HEK293 (cell line): Measurements from ENCODE around the gene STEAP3.

Experiments
- CTCF ChIA-PET: fragments of 350-600 bp; formaldehyde crosslinking; extraction: SDS; loops from one replicate; lab custom pipeline; 2021; ENCODE audit warnings: antibody characterized with exemption; lab: Yijun Ruan, JAX
- POLR2A ChIA-PET: fragments of 300-600 bp; formaldehyde crosslinking; extraction: SDS; loops from one replicate; lab custom pipeline; 2020; ENCODE audit warnings: antibody characterized with exemption, inconsistent platforms; lab: Yijun Ruan, JAX
- H3K27ac ChIP-seq: fragments of 200-500 bp; sonication (Bioruptor generic); 2 replicates; pipeline ENCODE4 v1.5.1; 2014; ENCODE audit warnings: low read depth, low read length, control low read depth, inconsistent platforms; ENCODE audit errors: extremely low read depth
- H3K36me3 ChIP-seq, 2 experiments: fragments of 200-500 bp in 1 of 2; sonication (Bioruptor generic) in 1 of 2; 1 replicate in 1 of 2; 2 replicates in 1 of 2; pipeline ENCODE4 v1.5.1; 2014 to 2017; ENCODE audit warnings: inconsistent platforms in 2 of 2, low read length in 2 of 2; ENCODE audit not compliant: control insufficient read depth in 2 of 2, insufficient read depth in 1 of 2
- H3K4me1 ChIP-seq: fragments of 200-500 bp; sonication (Bioruptor generic); 2 replicates; pipeline ENCODE4 v1.5.1; 2014; ENCODE audit warnings: mild to moderate bottlenecking, low read length, inconsistent platforms; ENCODE audit not compliant: control insufficient read depth, insufficient read depth
- H3K4me3 ChIP-seq: 2 replicates; pipeline ENCODE4 v1.5.1; 2011; ENCODE audit warnings: low read depth, mild to moderate bottlenecking, control low read depth, low read length, moderate library complexity
- H3K9me3 ChIP-seq: fragments of 200-500 bp; sonication (Bioruptor generic); 2 replicates; pipeline ENCODE4 v1.5.1; 2014; ENCODE audit warnings: low read depth, low read length, inconsistent platforms; ENCODE audit not compliant: control insufficient read depth, insufficient read depth
- GLI4 ChIP-seq: fragments of 450-650 bp; formaldehyde crosslinking; IDR thresholded peaks from 2 replicates; pipeline ENCODE4 v1.5.1; 2016; ENCODE audit warnings: missing biosample characterization, missing genetic modification characterization
- HOXA7 ChIP-seq: sonication (generic); formaldehyde crosslinking; IDR thresholded peaks from 2 replicates; pipeline ENCODE4 v1.8.1; 2022; ENCODE audit warnings: missing genetic modification reagents, borderline replicate concordance
- MZF1 ChIP-seq: fragments of 450-650 bp; formaldehyde crosslinking; IDR thresholded peaks from 2 replicates; pipeline ENCODE4 v1.5.1; 2017; ENCODE audit warnings: missing biosample characterization, missing genetic modification characterization, borderline replicate concordance
- RBAK ChIP-seq: fragments of 450-650 bp; formaldehyde crosslinking; IDR thresholded peaks from 2 replicates; pipeline ENCODE4 v1.5.1; 2016; ENCODE audit warnings: missing biosample characterization, missing genetic modification characterization
- REPIN1 ChIP-seq: fragments of 450-650 bp; formaldehyde crosslinking; IDR thresholded peaks from 2 replicates; pipeline ENCODE4 v1.5.1; 2017; ENCODE audit warnings: missing biosample characterization, missing genetic modification characterization, low read depth
- TCF7L2 ChIP-seq: IDR thresholded peaks from 2 replicates; pipeline ENCODE4 v1.6.1; 2011; ENCODE audit warnings: low read depth, mild to moderate bottlenecking, inconsistent platforms, low read length, moderate library complexity, borderline replicate concordance
- ZBTB48 ChIP-seq: fragments of 450-650 bp; formaldehyde crosslinking; IDR thresholded peaks from 2 replicates; pipeline ENCODE4 v1.5.1; 2016; ENCODE audit warnings: missing biosample characterization, missing genetic modification characterization
- ZBTB8A ChIP-seq: fragments of 450-650 bp; formaldehyde crosslinking; IDR thresholded peaks from 2 replicates; pipeline ENCODE4 v1.5.1; 2016; ENCODE audit warnings: missing biosample characterization, missing genetic modification characterization
- ZNF121 ChIP-seq: fragments of 450-650 bp; formaldehyde crosslinking; IDR thresholded peaks from 2 replicates; pipeline ENCODE4 v1.5.1; 2016; ENCODE audit warnings: missing biosample characterization, missing genetic modification characterization
- ZNF146 ChIP-seq: fragments of 450-650 bp; formaldehyde crosslinking; IDR thresholded peaks from 2 replicates; pipeline ENCODE4 v1.5.1; 2016; ENCODE audit warnings: missing biosample characterization, missing genetic modification characterization
- ZNF221 ChIP-seq: fragments of 450-650 bp; formaldehyde crosslinking; IDR thresholded peaks from 2 replicates; pipeline ENCODE4 v1.5.1; 2017; ENCODE audit warnings: missing biosample characterization, missing genetic modification characterization, borderline replicate concordance
- ZNF514 ChIP-seq: fragments of 450-650 bp; formaldehyde crosslinking; IDR thresholded peaks from 2 replicates; pipeline ENCODE4 v1.5.1; 2016; ENCODE audit warnings: missing biosample characterization, missing genetic modification characterization
- ZNF521 ChIP-seq: fragments of 450-650 bp; formaldehyde crosslinking; IDR thresholded peaks from 2 replicates; pipeline ENCODE4 v1.5.1; 2017; ENCODE audit warnings: missing biosample characterization, mild to moderate bottlenecking, missing genetic modification characterization
- ZNF677 ChIP-seq: fragments of 450-650 bp; IDR thresholded peaks from 2 replicates; pipeline ENCODE4 v1.5.0; 2018; ENCODE audit warnings: missing biosample characterization, mild to moderate bottlenecking, missing genetic modification characterization, moderate library complexity
- ZNF768 ChIP-seq: fragments of 450-650 bp; formaldehyde crosslinking; IDR thresholded peaks from 2 replicates; pipeline ENCODE4 v1.5.1; 2018; ENCODE audit warnings: missing biosample characterization, mild to moderate bottlenecking, missing genetic modification characterization
- ZNF791 ChIP-seq: fragments of 450-650 bp; formaldehyde crosslinking; IDR thresholded peaks from 2 replicates; pipeline ENCODE4 v1.5.1; 2016; ENCODE audit warnings: missing biosample characterization, missing genetic modification characterization
- TF ChIP-seq, protein P1 (sequence below): fragments of 450-650 bp; formaldehyde crosslinking; IDR thresholded peaks from 2 replicates; pipeline ENCODE4 v1.5.1; 2017; ENCODE audit warnings: missing biosample characterization, missing genetic modification characterization
- TF ChIP-seq, protein P2 (sequence below): fragments of 450-650 bp; formaldehyde crosslinking; IDR thresholded peaks from 2 replicates; pipeline ENCODE4 v1.5.1; 2016; ENCODE audit warnings: missing biosample characterization, missing genetic modification characterization
- TF ChIP-seq, protein P3 (sequence below): fragments of 450-650 bp; IDR thresholded peaks from 2 replicates; pipeline ENCODE4 v1.5.1; 2018; ENCODE audit warnings: missing biosample characterization, missing genetic modification characterization
- TF ChIP-seq, protein P4 (sequence below): fragments of 450-650 bp; formaldehyde crosslinking; IDR thresholded peaks from 2 replicates; pipeline ENCODE4 v1.5.1; 2016; ENCODE audit warnings: missing biosample characterization, missing genetic modification characterization, borderline replicate concordance
- TF ChIP-seq, protein P5 (sequence below): fragments of 450-650 bp; formaldehyde crosslinking; conservative IDR thresholded peaks from 2 replicates; pipeline ENCODE4 v1.5.1; 2016; ENCODE audit warnings: low read depth, missing biosample characterization, missing genetic modification characterization

Gene STEAP3

DNA sequence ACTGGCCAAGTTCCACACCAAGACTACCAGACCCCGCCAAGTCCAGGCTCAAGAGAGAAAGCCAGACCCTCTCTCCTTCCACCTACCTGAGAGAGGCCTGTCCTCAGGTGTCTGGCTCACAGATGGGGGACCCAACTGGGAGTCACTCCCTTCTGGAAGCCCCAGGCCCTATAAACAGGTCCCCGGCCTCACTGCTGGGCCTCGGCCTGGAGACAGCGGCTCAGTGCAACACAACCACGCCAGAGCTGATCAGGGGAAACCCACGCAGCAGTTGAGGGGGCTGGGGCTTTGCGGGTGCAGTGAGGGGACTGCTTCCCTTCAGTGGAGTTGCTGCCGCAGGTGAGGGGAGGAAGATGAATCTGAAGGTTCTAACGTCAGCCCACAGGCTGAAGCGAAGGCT lies 42.2 kb upstream of the STEAP3 start (continued):
- TF ChIP-seq REPIN1 (tag by site-specific recombination) (no peak), ZNF521 (tag by site-specific recombination) (no peak), RBAK (no peak), ZNF768 (no peak)
- TF ChIP-seq, protein P1, sequence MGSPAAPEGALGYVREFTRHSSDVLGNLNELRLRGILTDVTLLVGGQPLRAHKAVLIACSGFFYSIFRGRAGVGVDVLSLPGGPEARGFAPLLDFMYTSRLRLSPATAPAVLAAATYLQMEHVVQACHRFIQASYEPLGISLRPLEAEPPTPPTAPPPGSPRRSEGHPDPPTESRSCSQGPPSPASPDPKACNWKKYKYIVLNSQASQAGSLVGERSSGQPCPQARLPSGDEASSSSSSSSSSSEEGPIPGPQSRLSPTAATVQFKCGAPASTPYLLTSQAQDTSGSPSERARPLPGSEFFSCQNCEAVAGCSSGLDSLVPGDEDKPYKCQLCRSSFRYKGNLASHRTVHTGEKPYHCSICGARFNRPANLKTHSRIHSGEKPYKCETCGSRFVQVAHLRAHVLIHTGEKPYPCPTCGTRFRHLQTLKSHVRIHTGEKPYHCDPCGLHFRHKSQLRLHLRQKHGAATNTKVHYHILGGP: no peak
- TF ChIP-seq, protein P2, sequence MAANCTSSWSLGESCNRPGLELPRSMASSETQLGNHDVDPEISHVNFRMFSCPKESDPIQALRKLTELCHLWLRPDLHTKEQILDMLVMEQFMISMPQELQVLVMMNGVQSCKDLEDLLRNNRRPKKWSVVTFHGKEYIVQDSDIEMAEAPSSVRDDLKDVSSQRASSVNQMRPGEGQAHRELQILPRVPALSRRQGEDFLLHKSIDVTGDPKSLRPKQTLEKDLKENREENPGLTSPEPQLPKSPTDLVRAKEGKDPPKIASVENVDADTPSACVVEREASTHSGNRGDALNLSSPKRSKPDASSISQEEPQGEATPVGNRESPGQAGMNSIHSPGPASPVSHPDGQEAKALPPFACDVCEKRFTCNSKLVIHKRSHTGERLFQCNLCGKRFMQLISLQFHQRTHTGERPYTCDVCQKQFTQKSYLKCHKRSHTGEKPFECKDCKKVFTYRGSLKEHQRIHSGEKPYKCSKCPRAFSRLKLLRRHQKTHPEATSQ (tag by site-specific recombination): no peak
- TF ChIP-seq, protein P3, sequence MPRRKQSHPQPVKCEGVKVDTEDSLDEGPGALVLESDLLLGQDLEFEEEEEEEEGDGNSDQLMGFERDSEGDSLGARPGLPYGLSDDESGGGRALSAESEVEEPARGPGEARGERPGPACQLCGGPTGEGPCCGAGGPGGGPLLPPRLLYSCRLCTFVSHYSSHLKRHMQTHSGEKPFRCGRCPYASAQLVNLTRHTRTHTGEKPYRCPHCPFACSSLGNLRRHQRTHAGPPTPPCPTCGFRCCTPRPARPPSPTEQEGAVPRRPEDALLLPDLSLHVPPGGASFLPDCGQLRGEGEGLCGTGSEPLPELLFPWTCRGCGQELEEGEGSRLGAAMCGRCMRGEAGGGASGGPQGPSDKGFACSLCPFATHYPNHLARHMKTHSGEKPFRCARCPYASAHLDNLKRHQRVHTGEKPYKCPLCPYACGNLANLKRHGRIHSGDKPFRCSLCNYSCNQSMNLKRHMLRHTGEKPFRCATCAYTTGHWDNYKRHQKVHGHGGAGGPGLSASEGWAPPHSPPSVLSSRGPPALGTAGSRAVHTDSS (tag by site-specific recombination): no peak
- TF ChIP-seq, all 188 proteins: peak for 0

DNA sequence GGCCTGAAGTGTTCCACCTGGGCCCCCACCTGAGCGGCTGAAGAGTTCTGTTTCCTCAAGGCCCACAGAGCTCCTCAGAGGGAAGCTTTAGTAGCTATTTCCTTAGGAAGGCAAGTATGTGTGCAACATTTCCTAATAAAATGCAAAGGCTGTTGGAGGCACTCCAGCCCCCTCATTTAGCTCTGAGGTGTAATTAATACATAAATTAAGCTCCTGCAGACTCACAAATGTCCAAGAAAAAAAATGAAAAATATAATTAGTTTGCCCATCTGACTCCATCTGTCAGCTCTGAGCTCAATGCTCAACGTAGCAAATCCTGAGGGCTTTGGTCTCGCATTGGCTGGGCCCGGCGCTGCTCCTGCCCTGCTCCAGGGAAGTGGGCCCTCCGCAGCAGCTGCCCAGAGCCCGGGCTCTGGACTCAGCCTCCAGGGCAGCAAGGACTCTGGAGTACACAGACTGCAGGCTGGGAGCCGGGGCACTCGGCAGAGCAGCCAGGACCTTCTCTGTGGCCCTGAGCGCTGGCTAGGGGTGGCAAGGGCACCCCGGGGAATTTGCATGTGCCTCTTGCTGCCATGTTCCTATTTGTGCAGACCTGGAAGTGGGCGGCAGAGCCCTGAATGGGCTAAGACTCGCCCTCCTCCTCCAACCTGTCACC lies 41.7 kb upstream of the STEAP3 start:
- Histone ChIP-seq H3K27ac (no peak overlapping the region), H3K4me3 (no peak overlapping the region), H3K4me1 (no peaks in the 10 kb centered on the region), H3K9me3 (no peaks in the 10 kb centered on the region), H3K36me3 (no peaks in the 10 kb centered on the region)
- TF ChIP-seq ZNF791 (tag by site-specific recombination) (no peak), GLI4 (no peak), MZF1 (tag by site-specific recombination) (no peak), ZNF121 (tag by site-specific recombination) (no peak)
- POLR2A ChIA-PET: no interaction called here
- CTCF ChIA-PET: interaction anchor here (0.5 to 0.7 kb wide), 2 partner anchors 34 to 37 kb away, joined by 3 read pairs; no protein-coding TSS in a partner anchor

DNA sequence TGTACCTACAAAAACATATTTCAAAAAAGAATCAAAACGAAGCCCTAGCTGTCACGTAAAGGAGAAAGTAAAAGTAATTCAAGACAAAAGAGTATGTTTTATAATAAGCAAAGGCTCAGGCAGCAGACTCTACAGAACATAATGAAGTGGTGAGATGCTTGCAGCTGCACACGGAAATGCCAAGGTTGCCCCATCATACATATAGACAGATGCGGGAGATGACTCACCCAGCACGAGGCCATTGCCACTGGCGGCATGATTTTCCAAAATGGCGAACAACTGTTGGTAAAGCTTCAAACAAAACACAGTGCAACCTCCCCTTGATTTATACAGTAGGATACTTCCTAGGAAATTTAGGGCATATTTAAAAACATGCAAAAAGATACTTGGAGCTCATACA lies 39.1 kb upstream of the STEAP3 start:
- Histone ChIP-seq H3K4me3 (no peak overlapping the region), H3K4me1 (no peaks in the 10 kb centered on the region), H3K9me3 (no peaks in the 10 kb centered on the region), H3K27ac (no peak overlapping the region), H3K36me3 (no peaks in the 10 kb centered on the region)
- CTCF ChIA-PET: interaction anchor here (0.7 to 0.9 kb wide), 2 partner anchors 19 to 58 kb away, joined by 3 to 4 read pairs; no protein-coding TSS in a partner anchor
- POLR2A ChIA-PET: no interaction called here
- TF ChIP-seq ZNF146 (tag by site-specific recombination) (no peak), ZBTB8A (tag by site-specific recombination) (no peak), ZNF514 (tag by site-specific recombination) (no peak), HOXA7 (CRISPR knock-in tag) (no peak), TCF7L2 (no peak), ZNF677 (tag by site-specific recombination) (no peak), ZNF221 (tag by site-specific recombination) (no peak), ZBTB48 (tag by site-specific recombination) (no peak)
- TF ChIP-seq, protein P4, sequence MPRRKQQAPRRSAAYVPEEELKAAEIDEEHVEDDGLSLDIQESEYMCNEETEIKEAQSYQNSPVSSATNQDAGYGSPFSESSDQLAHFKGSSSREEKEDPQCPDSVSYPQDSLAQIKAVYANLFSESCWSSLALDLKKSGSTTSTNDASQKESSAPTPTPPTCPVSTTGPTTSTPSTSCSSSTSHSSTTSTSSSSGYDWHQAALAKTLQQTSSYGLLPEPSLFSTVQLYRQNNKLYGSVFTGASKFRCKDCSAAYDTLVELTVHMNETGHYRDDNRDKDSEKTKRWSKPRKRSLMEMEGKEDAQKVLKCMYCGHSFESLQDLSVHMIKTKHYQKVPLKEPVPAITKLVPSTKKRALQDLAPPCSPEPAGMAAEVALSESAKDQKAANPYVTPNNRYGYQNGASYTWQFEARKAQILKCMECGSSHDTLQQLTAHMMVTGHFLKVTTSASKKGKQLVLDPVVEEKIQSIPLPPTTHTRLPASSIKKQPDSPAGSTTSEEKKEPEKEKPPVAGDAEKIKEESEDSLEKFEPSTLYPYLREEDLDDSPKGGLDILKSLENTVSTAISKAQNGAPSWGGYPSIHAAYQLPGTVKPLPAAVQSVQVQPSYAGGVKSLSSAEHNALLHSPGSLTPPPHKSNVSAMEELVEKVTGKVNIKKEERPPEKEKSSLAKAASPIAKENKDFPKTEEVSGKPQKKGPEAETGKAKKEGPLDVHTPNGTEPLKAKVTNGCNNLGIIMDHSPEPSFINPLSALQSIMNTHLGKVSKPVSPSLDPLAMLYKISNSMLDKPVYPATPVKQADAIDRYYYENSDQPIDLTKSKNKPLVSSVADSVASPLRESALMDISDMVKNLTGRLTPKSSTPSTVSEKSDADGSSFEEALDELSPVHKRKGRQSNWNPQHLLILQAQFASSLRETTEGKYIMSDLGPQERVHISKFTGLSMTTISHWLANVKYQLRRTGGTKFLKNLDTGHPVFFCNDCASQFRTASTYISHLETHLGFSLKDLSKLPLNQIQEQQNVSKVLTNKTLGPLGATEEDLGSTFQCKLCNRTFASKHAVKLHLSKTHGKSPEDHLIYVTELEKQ: no peak
- TF ChIP-seq, protein P5, sequence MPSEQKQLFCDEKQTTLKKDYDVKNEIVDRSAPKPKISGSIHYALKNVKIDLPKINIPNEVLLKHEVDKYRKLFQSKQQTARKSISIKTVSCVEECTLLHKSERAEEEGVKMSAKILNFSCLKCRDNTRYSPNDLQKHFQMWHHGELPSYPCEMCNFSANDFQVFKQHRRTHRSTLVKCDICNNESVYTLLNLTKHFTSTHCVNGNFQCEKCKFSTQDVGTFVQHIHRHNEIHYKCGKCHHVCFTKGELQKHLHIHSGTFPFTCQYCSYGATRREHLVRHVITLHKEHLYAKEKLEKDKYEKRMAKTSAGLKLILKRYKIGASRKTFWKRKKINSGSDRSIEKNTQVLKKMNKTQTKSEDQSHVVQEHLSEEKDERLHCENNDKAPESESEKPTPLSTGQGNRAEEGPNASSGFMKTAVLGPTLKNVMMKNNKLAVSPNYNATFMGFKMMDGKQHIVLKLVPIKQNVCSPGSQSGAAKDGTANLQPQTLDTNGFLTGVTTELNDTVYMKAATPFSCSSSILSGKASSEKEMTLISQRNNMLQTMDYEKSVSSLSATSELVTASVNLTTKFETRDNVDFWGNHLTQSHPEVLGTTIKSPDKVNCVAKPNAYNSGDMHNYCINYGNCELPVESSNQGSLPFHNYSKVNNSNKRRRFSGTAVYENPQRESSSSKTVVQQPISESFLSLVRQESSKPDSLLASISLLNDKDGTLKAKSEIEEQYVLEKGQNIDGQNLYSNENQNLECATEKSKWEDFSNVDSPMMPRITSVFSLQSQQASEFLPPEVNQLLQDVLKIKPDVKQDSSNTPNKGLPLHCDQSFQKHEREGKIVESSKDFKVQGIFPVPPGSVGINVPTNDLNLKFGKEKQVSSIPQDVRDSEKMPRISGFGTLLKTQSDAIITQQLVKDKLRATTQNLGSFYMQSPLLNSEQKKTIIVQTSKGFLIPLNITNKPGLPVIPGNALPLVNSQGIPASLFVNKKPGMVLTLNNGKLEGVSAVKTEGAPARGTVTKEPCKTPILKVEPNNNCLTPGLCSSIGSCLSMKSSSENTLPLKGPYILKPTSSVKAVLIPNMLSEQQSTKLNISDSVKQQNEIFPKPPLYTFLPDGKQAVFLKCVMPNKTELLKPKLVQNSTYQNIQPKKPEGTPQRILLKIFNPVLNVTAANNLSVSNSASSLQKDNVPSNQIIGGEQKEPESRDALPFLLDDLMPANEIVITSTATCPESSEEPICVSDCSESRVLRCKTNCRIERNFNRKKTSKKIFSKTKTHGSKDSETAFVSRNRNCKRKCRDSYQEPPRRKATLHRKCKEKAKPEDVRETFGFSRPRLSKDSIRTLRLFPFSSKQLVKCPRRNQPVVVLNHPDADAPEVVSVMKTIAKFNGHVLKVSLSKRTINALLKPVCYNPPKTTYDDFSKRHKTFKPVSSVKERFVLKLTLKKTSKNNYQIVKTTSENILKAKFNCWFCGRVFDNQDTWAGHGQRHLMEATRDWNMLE (tag by site-specific recombination): no peak
